Cerebellar cortex (tissue), 1 donor: ENCODE measurements around the gene SCAF1.
A peak's percentile ranks its signal among the peaks of the same experiment; 100 is the strongest.

Experiments
- DNase-seq: peaks from one replicate; pipeline ENCODE4 v3.0.0-alpha.2; 2015; ENCODE audit warnings: low spot score

Gene SCAF1

GRCh38 chr19:49643466-49643865 is 1.5 kb downstream of the SCAF1 start:
- DNase-seq, result no peak

GRCh38 chr19:49645592-49645991 is 3.6 kb downstream of the SCAF1 start:
- DNase-seq, result no peak

- DNase-seq, result no peak
Measured at GRCh38 chr19:49645995-49646394, 4.0 kb downstream of the SCAF1 start.

GRCh38 chr19:49646586-49646985 is 4.6 kb downstream of the SCAF1 start:
- no peak for DNase-seq

- DNase-seq, result no peak
Measured at GRCh38 chr19:49651029-49651819, 9.2 kb downstream of the SCAF1 start.

- DNase-seq, result no peak
Measured at GRCh38 chr19:49651820-49652550, 10.0 kb downstream of the SCAF1 start.

- DNase-seq, result no peak
Measured at GRCh38 chr19:49652551-49653465, 10.8 kb downstream of the SCAF1 start.

GRCh38 chr19:49653466-49653806 is 11.4 kb downstream of the SCAF1 start:
- no peak for DNase-seq

GRCh38 chr19:49654581-49654980 is 12.6 kb downstream of the SCAF1 start:
- DNase-seq, result no peak

GRCh38 chr19:49655570-49656455 is 13.8 kb downstream of the SCAF1 start:
- no peak for DNase-seq

GRCh38 chr19:49656456-49657109 is 14.6 kb downstream of the SCAF1 start:
- DNase-seq, result no peak

- no peak for DNase-seq
Measured at GRCh38 chr19:49657493-49658138, 15.6 kb downstream of the SCAF1 start.

GRCh38 chr19:49658139-49658517 is 16.1 kb downstream of the SCAF1 start:
- no peak for DNase-seq

GRCh38 chr19:49658566-49659442 is 16.8 kb downstream of the SCAF1 start:
- no peak for DNase-seq

- DNase-seq, result no peak
Measured at GRCh38 chr19:49660338-49660961, 18.4 kb downstream of the SCAF1 start.

GRCh38 chr19:49662011-49662410 is 20.0 kb downstream of the SCAF1 start:
- DNase-seq, result no peak

- DNase-seq, result no peak
Measured at GRCh38 chr19:49663224-49663623, 21.2 kb downstream of the SCAF1 start.

GRCh38 chr19:49664171-49665035 is 22.4 kb downstream of the SCAF1 start:
- DNase-seq, result peak; percentile 84
